ENCODE measurements around the gene BCL11A. TPM values are rescaled to one million over a fixed set of nuclear protein-coding genes. Genes with fewer than 3 reads are reported as not detected.

BCL11A gene
- total and polyA plus RNA-seq, 2 donors from 2014 or later = 1.4 to 8.7 TPM

- FAIRE-seq (no peak), DNase-seq (no peak)
- Histone ChIP-seq H3K4me1 (ENCODE audit: control insufficient read depth in 2 of 3, insufficient read depth in 2 of 3, low read depth in 1 of 3, low read length in 3 of 3) (no peaks in the 10 kb centered on the region), H3K27ac (ENCODE audit: low read depth in 2 of 2, low read length in 2 of 2) (no peak overlapping the region), H3K27me3 (ENCODE audit: control insufficient read depth, insufficient read depth, low read length) (no peaks in the 10 kb centered on the region), H3K4me3 (ENCODE audit: low read length in 3 of 3) (no peak overlapping the region), H3K9me3 (ENCODE audit: control insufficient read depth in 2 of 3, insufficient read depth in 1 of 3, low read length in 3 of 3) (no peaks in the 10 kb centered on the region), H3K9ac (ENCODE audit: low read length in 3 of 3) (no peak overlapping the region), H3K36me3 (ENCODE audit: control insufficient read depth in 2 of 3, insufficient read depth in 3 of 3, low read length in 3 of 3) (no peaks in the 10 kb centered on the region)
- no peak for TF ChIP-seq CTCF (IDR thresholded peaks at IDR 0.05; ENCODE audit: borderline replicate concordance, extremely low read depth, insufficient read depth)
- intact Hi-C loops (cut with DNase I) = no loop called here
Observed at GRCh38 chr2:60473546-60473945, 79.9 kb downstream of the BCL11A start.

DNA sequence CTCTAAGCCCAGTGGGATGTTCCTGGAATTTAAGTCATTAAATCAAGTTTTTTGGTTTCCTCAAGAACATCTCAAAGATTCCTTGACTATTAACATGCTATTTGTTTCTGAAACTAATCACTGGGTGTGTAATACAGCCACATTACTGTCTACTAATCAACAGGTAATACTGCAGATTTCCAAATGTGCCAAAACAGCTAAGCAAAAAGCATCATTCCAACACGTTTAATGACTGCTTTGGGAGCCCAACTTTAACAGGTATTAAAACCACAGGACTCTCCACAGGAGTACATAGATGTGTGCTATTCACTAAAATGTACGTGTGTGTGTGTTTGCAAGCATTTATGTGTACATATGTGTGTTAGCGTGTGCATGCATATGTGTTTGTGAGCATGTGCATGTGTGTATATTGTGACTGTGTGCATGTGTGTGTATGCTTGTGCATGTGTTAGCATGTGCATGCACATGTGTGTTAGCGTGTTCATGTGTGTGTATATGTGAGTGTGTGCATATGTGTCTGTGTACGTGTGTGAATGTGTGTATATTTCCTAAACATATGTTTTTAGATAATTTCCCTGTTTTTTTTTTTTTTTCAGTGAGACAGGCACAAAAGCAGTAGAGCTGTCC is 80.7 kb downstream of the BCL11A start:
- DNase-seq (no peak), FAIRE-seq (no peak)
- H3K9ac ChIP-seq (ENCODE audit: low read length in 3 of 3) = no peak overlapping the region
- H3K27me3 ChIP-seq (ENCODE audit: control insufficient read depth, insufficient read depth, low read length) = no peaks in the 10 kb centered on the region
- H3K9me3 ChIP-seq (ENCODE audit: control insufficient read depth in 2 of 3, insufficient read depth in 1 of 3, low read length in 3 of 3) = no peaks in the 10 kb centered on the region
- TF ChIP-seq CTCF (IDR thresholded peaks at IDR 0.05; ENCODE audit: borderline replicate concordance, extremely low read depth, insufficient read depth) = no peak
- no peaks in the 10 kb centered on the region for H3K4me1 ChIP-seq (ENCODE audit: control insufficient read depth in 2 of 3, insufficient read depth in 2 of 3, low read depth in 1 of 3, low read length in 3 of 3)
- no peak overlapping the region for H3K27ac ChIP-seq (ENCODE audit: low read depth in 2 of 2, low read length in 2 of 2)
- H3K4me3 ChIP-seq (ENCODE audit: low read length in 3 of 3) = no peak overlapping the region
- no peaks in the 10 kb centered on the region for H3K36me3 ChIP-seq (ENCODE audit: control insufficient read depth in 2 of 3, insufficient read depth in 3 of 3, low read length in 3 of 3)
- intact Hi-C loops (cut with DNase I) = no loop called here

- intact Hi-C loops (cut with DNase I) = no loop called here
- FAIRE-seq (no peak), DNase-seq (no peak)
- Histone ChIP-seq H3K36me3 (ENCODE audit: control insufficient read depth in 2 of 3, insufficient read depth in 3 of 3, low read length in 3 of 3) (no peaks in the 10 kb centered on the region), H3K27ac (ENCODE audit: low read depth in 2 of 2, low read length in 2 of 2) (no peak overlapping the region), H3K4me3 (ENCODE audit: low read length in 3 of 3) (no peak overlapping the region), H3K27me3 (ENCODE audit: control insufficient read depth, insufficient read depth, low read length) (no peaks in the 10 kb centered on the region), H3K4me1 (ENCODE audit: control insufficient read depth in 2 of 3, insufficient read depth in 2 of 3, low read depth in 1 of 3, low read length in 3 of 3) (no peaks in the 10 kb centered on the region), H3K9me3 (ENCODE audit: control insufficient read depth in 2 of 3, insufficient read depth in 1 of 3, low read length in 3 of 3) (no peaks in the 10 kb centered on the region), H3K9ac (ENCODE audit: low read length in 3 of 3) (no peak overlapping the region)
- TF ChIP-seq CTCF (IDR thresholded peaks at IDR 0.05; ENCODE audit: borderline replicate concordance, extremely low read depth, insufficient read depth) = no peak
Observed at GRCh38 chr2:60472041-60472440, 81.4 kb downstream of the BCL11A start.

- Histone ChIP-seq H3K9ac (ENCODE audit: low read length in 3 of 3) (no peak overlapping the region), H3K4me1 (ENCODE audit: control insufficient read depth in 2 of 3, insufficient read depth in 2 of 3, low read depth in 1 of 3, low read length in 3 of 3) (no peaks in the 10 kb centered on the region), H3K36me3 (ENCODE audit: control insufficient read depth in 2 of 3, insufficient read depth in 3 of 3, low read length in 3 of 3) (no peaks in the 10 kb centered on the region), H3K9me3 (ENCODE audit: control insufficient read depth in 2 of 3, insufficient read depth in 1 of 3, low read length in 3 of 3) (no peaks in the 10 kb centered on the region), H3K4me3 (ENCODE audit: low read length in 3 of 3) (no peak overlapping the region), H3K27ac (ENCODE audit: low read depth in 2 of 2, low read length in 2 of 2) (no peak overlapping the region), H3K27me3 (ENCODE audit: control insufficient read depth, insufficient read depth, low read length) (no peaks in the 10 kb centered on the region)
- no peak for TF ChIP-seq CTCF (IDR thresholded peaks at IDR 0.05; ENCODE audit: borderline replicate concordance, extremely low read depth, insufficient read depth)
- no peak for FAIRE-seq
- no peak for DNase-seq
- intact Hi-C loops (cut with DNase I) = no loop called here
Observed at GRCh38 chr2:60470340-60470739, 83.1 kb downstream of the BCL11A start.

Measured in kidney (tissue), 14 donors.